Measurements from ENCODE around the gene IREB2.
"Not testable (repeated sequence)": the region's sequence is repeated elsewhere in the genome, so short reads cannot be mapped to it uniquely, and the experiment has no call there.

Gene IREB2

GRCh38 chr15:78407608-78408354 lies 30.2 kb upstream of the IREB2 start:
- DNase-seq (ENCODE audit: low spot score) = no peak

DNA sequence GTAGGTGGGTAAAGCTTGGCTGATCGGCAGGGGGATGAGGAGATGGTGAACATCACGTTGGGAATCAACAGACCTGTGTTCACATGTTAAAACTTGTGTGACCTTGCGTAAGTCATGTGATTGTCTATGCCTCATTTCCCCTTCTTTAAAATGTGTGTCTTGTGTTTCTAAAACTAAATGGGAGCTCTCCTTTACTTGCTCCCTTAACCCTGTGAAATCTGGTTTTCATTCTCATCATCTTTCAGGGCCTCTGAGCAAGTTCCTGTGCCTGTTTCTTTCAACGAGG lies 29.7 kb upstream of the IREB2 start:
- no peak for DNase-seq (ENCODE audit: low spot score)

- no peak for DNase-seq (ENCODE audit: low spot score)
Observed at GRCh38 chr15:78408961-78409360, 29.1 kb upstream of the IREB2 start.

- no peak for DNase-seq (ENCODE audit: low spot score)
Observed at GRCh38 chr15:78411061-78411460, 27.0 kb upstream of the IREB2 start.

- DNase-seq (ENCODE audit: low spot score) = no peak
Observed at GRCh38 chr15:78414621-78415250, 23.3 kb upstream of the IREB2 start.

GRCh38 chr15:78415284-78415683 lies 22.7 kb upstream of the IREB2 start:
- peak; percentile 27 for DNase-seq (ENCODE audit: low spot score)

- no peak for DNase-seq (ENCODE audit: low spot score)
Observed at GRCh38 chr15:78417754-78418630, 20.0 kb upstream of the IREB2 start.

- DNase-seq (ENCODE audit: low spot score) = no peak
Observed at GRCh38 chr15:78418686-78419085, 19.3 kb upstream of the IREB2 start.

- no peak for DNase-seq (ENCODE audit: low spot score)
Observed at GRCh38 chr15:78419367-78419766, 18.6 kb upstream of the IREB2 start.

- no peak for DNase-seq (ENCODE audit: low spot score)
Observed at GRCh38 chr15:78420220-78420619, 17.8 kb upstream of the IREB2 start.

GRCh38 chr15:78420766-78421165 lies 17.2 kb upstream of the IREB2 start:
- DNase-seq (ENCODE audit: low spot score) = no peak

GRCh38 chr15:78421238-78421965 lies 16.6 kb upstream of the IREB2 start:
- peak; percentile 32 for DNase-seq (ENCODE audit: low spot score)

DNA sequence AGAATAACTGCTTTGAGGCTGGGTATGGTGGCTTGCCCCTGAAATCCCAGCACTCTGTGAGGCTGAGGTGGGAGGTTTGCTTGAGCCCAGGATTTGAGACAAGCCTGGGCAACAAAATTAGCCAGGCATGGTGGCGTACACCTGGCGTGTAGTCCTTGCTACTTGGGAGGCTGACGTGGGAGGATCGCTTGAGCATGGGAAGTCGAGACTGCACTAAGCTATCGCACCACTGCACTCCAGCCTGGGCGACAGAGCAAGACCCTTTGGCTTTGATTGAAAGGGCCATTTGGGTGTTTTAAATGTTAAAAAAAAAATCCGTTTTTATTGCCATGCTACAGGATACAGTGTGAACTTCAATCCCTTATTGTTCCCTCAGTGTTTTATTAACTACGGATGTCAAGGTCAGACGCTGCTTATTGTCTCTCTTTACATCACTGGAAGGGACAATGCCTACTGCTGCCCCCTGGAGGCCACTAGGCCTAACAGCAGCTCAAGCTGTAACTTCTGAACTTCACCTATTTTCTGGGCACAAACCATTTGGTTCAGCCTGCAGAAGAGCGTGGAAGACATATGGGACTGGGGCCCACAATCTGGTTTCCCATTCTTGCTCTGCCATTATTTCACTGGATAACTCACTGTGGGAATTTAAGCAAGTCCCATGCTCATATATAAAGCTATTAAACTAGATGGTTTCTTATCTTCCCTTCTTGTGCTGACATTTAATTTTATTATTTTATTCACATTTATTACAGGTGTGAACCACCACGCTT lies 15.3 kb upstream of the IREB2 start:
- DNase-seq (ENCODE audit: low spot score) = peak; percentile 83

- DNase-seq (ENCODE audit: low spot score) = no peak
Observed at GRCh38 chr15:78424673-78425072, 13.3 kb upstream of the IREB2 start.

- no peak for DNase-seq (ENCODE audit: low spot score)
Observed at GRCh38 chr15:78425643-78426042, 12.4 kb upstream of the IREB2 start.

DNA sequence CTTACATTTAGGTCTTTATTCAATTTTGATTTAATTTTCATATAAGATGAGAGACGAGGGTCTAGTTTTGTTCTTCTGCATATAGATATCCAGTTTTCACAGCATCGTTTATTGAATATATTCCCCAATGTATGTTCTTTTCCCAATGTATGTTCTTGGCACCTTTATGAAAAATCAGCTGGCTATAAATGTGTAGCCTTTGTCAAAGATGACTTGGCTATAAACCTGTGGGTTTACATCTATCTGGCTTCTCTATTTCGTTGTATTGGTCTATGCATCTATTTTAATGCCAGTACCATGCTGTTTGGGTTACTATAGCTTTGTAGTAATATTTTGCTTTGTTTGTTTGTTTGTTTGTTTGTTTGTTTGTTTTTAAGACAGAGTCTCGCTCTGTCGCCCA lies 11.7 kb upstream of the IREB2 start:
- no peak for DNase-seq (ENCODE audit: low spot score)

GRCh38 chr15:78427953-78428352 lies 10.1 kb upstream of the IREB2 start:
- no peak for DNase-seq (ENCODE audit: low spot score)

GRCh38 chr15:78429477-78429876 lies 8.5 kb upstream of the IREB2 start:
- DNase-seq (ENCODE audit: low spot score) = no peak

DNA sequence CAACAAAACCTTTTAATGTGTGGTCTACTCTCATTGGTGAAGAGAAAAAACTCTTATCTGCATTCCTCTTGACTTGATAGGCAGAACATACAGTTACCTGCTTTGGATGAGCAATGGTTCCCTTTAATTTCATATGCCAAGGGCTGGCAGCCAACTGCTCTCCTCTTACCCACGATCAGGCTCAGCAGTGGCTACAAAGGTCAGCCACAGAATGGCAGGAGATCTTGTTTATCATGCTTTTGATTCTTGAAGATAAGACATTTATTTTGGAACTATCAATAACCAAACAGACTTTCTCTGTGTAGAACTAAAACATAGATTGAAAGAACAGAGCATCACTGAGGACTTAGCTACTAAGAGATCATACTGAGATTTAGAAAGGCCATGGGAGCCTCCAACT lies 6.1 kb upstream of the IREB2 start:
- no peak for DNase-seq (ENCODE audit: low spot score)

DNA sequence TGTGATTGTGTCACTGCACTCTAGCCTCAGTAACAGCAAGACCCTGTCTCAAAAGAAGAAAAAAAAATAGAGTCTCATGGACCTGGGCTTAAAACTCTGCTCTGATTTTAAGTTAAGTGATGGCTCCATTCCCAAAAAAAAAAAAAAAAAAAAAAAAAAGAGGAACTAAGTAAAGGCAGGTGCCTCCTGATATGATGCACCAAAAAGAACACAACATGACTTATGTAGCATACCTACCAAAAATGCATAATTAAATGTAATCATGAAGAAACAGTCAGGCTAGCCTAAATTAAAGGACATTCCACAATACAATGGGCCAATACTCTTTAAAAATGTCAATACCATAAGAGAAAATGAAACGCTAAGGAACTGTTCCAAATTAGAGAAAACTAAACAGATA lies 5.4 kb upstream of the IREB2 start:
- DNase-seq (ENCODE audit: low spot score) = no peak

DNA sequence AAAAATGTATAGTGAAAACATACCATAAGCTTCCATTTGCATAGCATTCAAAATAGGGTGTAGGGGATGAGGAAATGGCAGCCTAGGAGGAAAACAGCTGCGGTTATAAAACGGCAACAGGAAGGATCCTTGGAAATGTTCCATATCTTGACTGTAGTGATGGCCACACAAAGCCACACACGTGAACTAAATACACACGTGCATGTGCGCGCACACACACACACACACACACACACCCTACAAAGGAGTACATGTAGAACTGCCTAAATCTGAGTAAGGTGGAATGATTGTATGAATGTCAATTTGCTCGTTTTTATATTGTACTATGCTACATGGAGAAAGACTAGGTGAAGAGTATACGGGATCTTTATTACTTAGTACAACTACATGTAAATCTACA lies 3.9 kb upstream of the IREB2 start:
- DNase-seq (ENCODE audit: low spot score) = no peak

GRCh38 chr15:78434711-78435110 lies 3.3 kb upstream of the IREB2 start:
- DNase-seq (ENCODE audit: low spot score) = not testable (repeated sequence)

All from GM03348 (cell line).